Cardiac muscle cell (in vitro differentiated cells and primary cell): Measurements from ENCODE around the gene TULP3. TPM values are rescaled to one million over a fixed set of nuclear protein-coding genes. Genes with fewer than 3 reads are reported as not detected.

ENCODE experiments used
- DNase-seq, 2 donors: peaks; one replicate each; pipeline versions ENCODE4 v3.0.0 to v3.0.0-alpha.2; 2010 to 2017; ENCODE audit warnings: low read depth in 1 of 2, low spot score in 1 of 2
- H3K27ac ChIP-seq: fragments of 200-600 bp; sonication (generic); 2 replicates; pipeline ENCODE4 v1.5.1; 2016
- H3K27me3 ChIP-seq: fragments of 200-600 bp; sonication (generic); 2 replicates; pipeline ENCODE4 v1.6.0; 2016; ENCODE audit warnings: control low read depth
- H3K36me3 ChIP-seq: fragments of 200-600 bp; sonication (generic); 2 replicates; pipeline ENCODE4 v1.5.1; 2016; ENCODE audit warnings: control low read depth
- H3K4me1 ChIP-seq: fragments of 200-600 bp; sonication (generic); 2 replicates; pipeline ENCODE4 v1.8.1; 2017; ENCODE audit warnings: low read depth, mild to moderate bottlenecking, mixed run types
- H3K4me3 ChIP-seq: fragments of 200-600 bp; sonication (generic); 2 replicates; pipeline ENCODE4 v1.5.1; 2016; ENCODE audit warnings: mild to moderate bottlenecking
- H3K9me3 ChIP-seq: fragments of 200-600 bp; sonication (generic); 2 replicates; pipeline ENCODE4 v1.5.1; 2017; ENCODE audit warnings: low read depth, mild to moderate bottlenecking, control low read depth
- polyA plus RNA-seq: library from polyadenylated mRNA; unstranded; fragments of >200 nt; fragmentation: Nextera tagmentation; extraction: Ambion mirVana; gene quantifications from 2 replicates; pipeline ENCODE4 v1.2.1, GENCODE V29; 2016
- total RNA-seq: library from RNA; depleted of rRNA; stranded (reverse); fragments of >200 nt; gene quantifications from 2 replicates; pipeline ENCODE4 v1.2.3, GENCODE V29; 2016
- TF ChIP-seq, protein P1 (sequence below): IDR thresholded peaks from 2 replicates; pipeline ENCODE4 v1.5.1; 2012; ENCODE audit warnings: low read depth, mild to moderate bottlenecking, low read length

Gene TULP3
- total and polyA plus RNA-seq, 2 experiments from 2014 or later, result 19.5 to 30.4 TPM

DNA sequence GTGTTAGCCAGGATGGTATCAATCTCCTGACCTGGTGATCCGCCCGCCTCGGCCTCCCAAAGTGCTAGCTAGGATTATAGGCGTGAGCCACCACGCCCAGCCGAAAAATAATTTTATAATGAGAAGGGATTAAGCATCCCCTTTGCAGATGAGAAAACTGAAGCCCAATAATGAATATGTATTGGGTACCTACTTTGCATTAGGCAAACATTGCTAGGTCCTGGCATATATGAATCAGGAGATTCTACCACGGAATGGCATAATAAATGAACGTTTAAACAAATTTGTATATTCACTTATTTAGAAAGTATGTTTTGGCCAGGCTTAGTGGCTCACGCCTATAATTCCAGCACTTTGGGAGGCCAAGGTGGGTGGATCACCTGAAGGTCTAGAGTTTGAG, 32.4 kb downstream of the TULP3 start:
- Histone ChIP-seq H3K4me3 (no peak overlapping the region), H3K9me3 (no peaks in the 10 kb centered on the region), H3K27ac (no peak overlapping the region), H3K27me3 (no peaks in the 10 kb centered on the region), H3K36me3 (peaks cover 19% of the 10 kb centered on the region), H3K4me1 (no peaks in the 10 kb centered on the region)
- TF ChIP-seq, protein P1, sequence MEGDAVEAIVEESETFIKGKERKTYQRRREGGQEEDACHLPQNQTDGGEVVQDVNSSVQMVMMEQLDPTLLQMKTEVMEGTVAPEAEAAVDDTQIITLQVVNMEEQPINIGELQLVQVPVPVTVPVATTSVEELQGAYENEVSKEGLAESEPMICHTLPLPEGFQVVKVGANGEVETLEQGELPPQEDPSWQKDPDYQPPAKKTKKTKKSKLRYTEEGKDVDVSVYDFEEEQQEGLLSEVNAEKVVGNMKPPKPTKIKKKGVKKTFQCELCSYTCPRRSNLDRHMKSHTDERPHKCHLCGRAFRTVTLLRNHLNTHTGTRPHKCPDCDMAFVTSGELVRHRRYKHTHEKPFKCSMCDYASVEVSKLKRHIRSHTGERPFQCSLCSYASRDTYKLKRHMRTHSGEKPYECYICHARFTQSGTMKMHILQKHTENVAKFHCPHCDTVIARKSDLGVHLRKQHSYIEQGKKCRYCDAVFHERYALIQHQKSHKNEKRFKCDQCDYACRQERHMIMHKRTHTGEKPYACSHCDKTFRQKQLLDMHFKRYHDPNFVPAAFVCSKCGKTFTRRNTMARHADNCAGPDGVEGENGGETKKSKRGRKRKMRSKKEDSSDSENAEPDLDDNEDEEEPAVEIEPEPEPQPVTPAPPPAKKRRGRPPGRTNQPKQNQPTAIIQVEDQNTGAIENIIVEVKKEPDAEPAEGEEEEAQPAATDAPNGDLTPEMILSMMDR, result no peak
- DNase-seq, result no peak

DNA sequence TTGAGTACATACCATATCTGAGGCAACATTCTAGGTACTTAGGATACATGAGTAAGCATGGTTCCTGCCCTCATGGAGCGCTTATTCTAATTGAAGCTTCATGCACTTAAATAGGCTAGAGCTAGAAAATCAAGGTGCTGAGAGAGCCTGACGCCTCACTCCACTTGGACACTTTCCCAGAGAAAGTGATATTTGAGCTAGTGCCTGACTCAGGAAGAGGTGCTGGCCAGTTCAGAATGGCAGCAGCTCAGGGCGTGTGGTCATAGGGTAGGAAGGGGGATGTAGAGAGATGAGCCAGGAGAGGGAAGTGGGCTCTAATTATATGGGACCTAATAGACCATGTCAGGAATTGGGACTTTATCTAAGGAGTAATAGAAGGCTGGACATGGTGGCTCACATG, 33.3 kb downstream of the TULP3 start:
- no peaks in the 10 kb centered on the region for H3K9me3 ChIP-seq
- H3K4me1 ChIP-seq, result no peaks in the 10 kb centered on the region
- peak in 1 of 2 donors; percentile 37 for DNase-seq
- no peaks in the 10 kb centered on the region for H3K27me3 ChIP-seq
- peaks cover 19% of the 10 kb centered on the region for H3K36me3 ChIP-seq
- TF ChIP-seq, protein P1, result no peak
- H3K27ac ChIP-seq, result no peak overlapping the region
- no peak overlapping the region for H3K4me3 ChIP-seq

DNA sequence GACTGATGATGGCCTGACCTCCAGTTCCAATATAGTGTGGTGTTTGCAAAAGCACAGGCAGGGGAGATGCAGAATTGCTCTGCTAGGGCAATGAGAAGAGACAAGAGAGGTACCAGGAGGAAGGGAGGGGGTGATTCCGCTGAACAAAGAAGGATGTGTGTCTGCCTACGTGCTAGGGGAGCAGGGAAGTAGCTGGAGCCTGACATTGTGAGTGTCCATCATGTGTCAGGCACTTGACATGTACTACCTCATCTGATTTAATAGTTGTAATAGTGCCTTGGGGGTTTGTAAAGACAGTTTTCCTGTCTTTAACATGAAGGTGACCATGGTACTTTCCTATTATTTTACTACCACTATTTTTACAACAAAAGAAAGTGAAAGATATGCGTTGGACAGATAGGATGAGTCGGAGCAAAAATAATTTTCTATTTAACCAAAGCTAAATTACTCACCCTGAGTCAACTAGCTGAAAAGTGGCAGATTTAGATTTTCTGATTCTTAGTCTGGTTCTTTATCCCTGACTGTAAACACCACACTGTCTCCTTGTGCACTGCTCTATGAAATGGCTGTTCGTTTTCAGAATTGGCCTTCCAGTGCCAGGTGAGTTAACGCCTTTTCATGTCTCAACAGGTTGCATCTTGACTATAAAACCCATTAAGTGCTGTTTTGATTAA, 34.8 kb downstream of the TULP3 start:
- no peaks in the 10 kb centered on the region for H3K27me3 ChIP-seq
- no peak overlapping the region for H3K4me3 ChIP-seq
- no peaks in the 10 kb centered on the region for H3K4me1 ChIP-seq
- DNase-seq, result no peak
- peaks cover 25% of the 10 kb centered on the region for H3K36me3 ChIP-seq
- TF ChIP-seq, protein P1, result no peak
- no peaks in the 10 kb centered on the region for H3K9me3 ChIP-seq
- H3K27ac ChIP-seq, result no peak overlapping the region

DNA sequence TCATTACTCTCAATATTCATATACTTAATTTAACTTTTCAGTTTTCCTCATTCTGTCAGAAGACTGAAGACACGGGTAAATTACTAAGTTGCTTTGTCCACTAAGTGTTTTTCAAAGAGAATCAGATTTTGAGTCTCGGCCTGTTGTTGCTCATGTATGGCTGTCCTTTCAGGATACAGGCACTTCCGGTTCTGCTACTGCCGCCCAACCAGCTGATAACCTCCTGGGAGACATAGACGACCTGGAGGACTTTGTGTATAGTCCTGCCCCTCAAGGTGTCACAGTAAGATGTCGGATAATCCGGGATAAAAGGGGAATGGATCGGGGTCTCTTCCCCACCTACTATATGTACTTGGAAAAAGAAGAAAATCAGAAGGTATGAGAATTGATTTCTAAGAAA, 40.2 kb downstream of the TULP3 start:
- DNase-seq, result no peak
- H3K27me3 ChIP-seq, result no peaks in the 10 kb centered on the region
- TF ChIP-seq, protein P1, result no peak
- H3K4me1 ChIP-seq, result no peaks in the 10 kb centered on the region
- H3K36me3 ChIP-seq, result peaks cover 33% of the 10 kb centered on the region
- no peaks in the 10 kb centered on the region for H3K9me3 ChIP-seq
- no peak overlapping the region for H3K27ac ChIP-seq
- no peak overlapping the region for H3K4me3 ChIP-seq

DNA sequence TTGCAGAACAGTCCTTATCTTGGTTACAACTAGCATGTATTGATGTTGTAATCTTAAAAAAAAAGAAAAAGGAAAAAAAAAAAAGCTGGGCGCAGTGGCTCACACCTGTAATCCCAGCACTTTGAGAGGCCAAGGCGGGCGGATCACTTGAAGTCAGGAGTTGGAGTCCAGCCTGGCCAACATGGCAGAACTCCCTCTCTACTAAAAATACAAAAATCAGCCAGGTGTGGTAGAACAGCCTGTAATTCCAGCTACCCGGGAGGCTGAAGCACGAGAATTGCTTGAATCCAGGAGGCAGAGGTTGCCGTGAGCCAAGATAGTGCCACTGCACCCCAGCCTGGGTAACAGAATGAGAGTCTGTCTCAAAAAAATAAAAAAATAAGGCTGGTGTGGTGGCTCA, 42.9 kb downstream of the TULP3 start:
- TF ChIP-seq, protein P1, result no peak

DNA sequence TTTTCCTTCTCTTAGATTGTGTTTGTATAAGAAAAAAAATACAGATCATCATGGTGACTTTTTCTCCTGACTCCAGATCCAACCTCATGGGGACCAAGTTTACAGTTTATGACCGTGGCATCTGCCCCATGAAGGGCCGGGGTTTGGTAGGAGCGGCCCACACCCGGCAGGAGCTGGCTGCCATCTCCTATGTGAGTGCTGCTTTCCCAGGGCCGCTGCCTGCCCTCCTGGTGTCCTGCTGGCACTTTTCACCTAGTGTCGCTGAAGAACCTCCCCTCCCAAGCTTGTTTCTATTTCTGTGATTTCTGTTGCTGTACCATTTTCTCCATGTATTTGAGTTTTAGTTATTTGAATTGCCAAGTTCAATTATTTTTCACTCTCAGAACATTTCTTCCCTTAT, 43.7 kb downstream of the TULP3 start:
- no peak overlapping the region for H3K4me3 ChIP-seq
- TF ChIP-seq, protein P1, result no peak
- no peaks in the 10 kb centered on the region for H3K9me3 ChIP-seq
- no peak overlapping the region for H3K27ac ChIP-seq
- H3K36me3 ChIP-seq, result peaks cover 37% of the 10 kb centered on the region
- no peak for DNase-seq
- no peaks in the 10 kb centered on the region for H3K4me1 ChIP-seq
- H3K27me3 ChIP-seq, result no peaks in the 10 kb centered on the region

More for the DNA sequence above, 42.9 kb downstream of the TULP3 start:
- Histone ChIP-seq H3K27ac (no peak overlapping the region), H3K4me1 (no peaks in the 10 kb centered on the region), H3K4me3 (no peak overlapping the region), H3K9me3 (no peaks in the 10 kb centered on the region), H3K36me3 (peaks cover 34% of the 10 kb centered on the region), H3K27me3 (no peaks in the 10 kb centered on the region)
- no peak for DNase-seq
